HG03439 (cell line): Measurements from ENCODE around the gene SLC15A4.
"Not testable (repeated sequence)": the region's sequence is repeated elsewhere in the genome, so short reads cannot be mapped to it uniquely, and the experiment has no call there.

ENCODE experiments used
- ATAC-seq: cut with Tn5 transposase; IDR thresholded peaks from one replicate; pipeline ENCODE4 v1.9.1; 2021; ENCODE audit warnings: mild to moderate bottlenecking, moderate library complexity; ENCODE audit not compliant: unreplicated experiment

Gene SLC15A4

GRCh38 chr12:128823916-128824839, at the start of gene SLC15A4:
SLC15A4 (minus strand) TSS chr12:128823958; CDS start chr12:128823943, 15 bp downstream.
- peak; percentile 81 for ATAC-seq

- no peak for ATAC-seq
Measured at GRCh38 chr12:128872303-128872702, 48.5 kb upstream of the SLC15A4 start.

- ATAC-seq, result no peak
Measured at GRCh38 chr12:128871516-128871892, 47.7 kb upstream of the SLC15A4 start.

- no peak for ATAC-seq
Measured at GRCh38 chr12:128867466-128867865, 43.7 kb upstream of the SLC15A4 start.

GRCh38 chr12:128864516-128865186, 40.9 kb upstream of the SLC15A4 start:
- ATAC-seq, result no peak

GRCh38 chr12:128863957-128864356, 40.2 kb upstream of the SLC15A4 start:
- no peak for ATAC-seq

GRCh38 chr12:128861226-128862016, 37.7 kb upstream of the SLC15A4 start:
- no peak for ATAC-seq

GRCh38 chr12:128859311-128859710, 35.6 kb upstream of the SLC15A4 start:
- ATAC-seq, result no peak

- ATAC-seq, result no peak
Measured at GRCh38 chr12:128857133-128857763, 33.5 kb upstream of the SLC15A4 start.

GRCh38 chr12:128856791-128857078, 33.0 kb upstream of the SLC15A4 start:
- no peak for ATAC-seq

- ATAC-seq, result no peak
Measured at GRCh38 chr12:128856035-128856790, 32.5 kb upstream of the SLC15A4 start.

GRCh38 chr12:128853600-128854197, 29.9 kb upstream of the SLC15A4 start:
- no peak for ATAC-seq

GRCh38 chr12:128852885-128853599, 29.3 kb upstream of the SLC15A4 start, which contains the start of gene GLT1D1:
GLT1D1 (plus strand) TSS chr12:128853478; CDS start chr12:128853582, 104 bp downstream.
- no peak for ATAC-seq

- no peak for ATAC-seq
Measured at GRCh38 chr12:128852026-128852698, 28.4 kb upstream of the SLC15A4 start.

GRCh38 chr12:128851429-128851828, 27.7 kb upstream of the SLC15A4 start:
- not testable (repeated sequence) for ATAC-seq

- no peak for ATAC-seq
Measured at GRCh38 chr12:128850400-128850799, 26.6 kb upstream of the SLC15A4 start.

GRCh38 chr12:128849806-128850205, 26.0 kb upstream of the SLC15A4 start:
- ATAC-seq, result not testable (repeated sequence)

- no peak for ATAC-seq
Measured at GRCh38 chr12:128848371-128848770, 24.6 kb upstream of the SLC15A4 start.
